ELR (cell line): Measurements from ENCODE around the gene BEGAIN.
"Not testable (repeated sequence)": the region's sequence is repeated elsewhere in the genome, so short reads cannot be mapped to it uniquely, and the experiment has no call there.

Experiments
- DNase-seq: peaks from one replicate; pipeline ENCODE4 v3.0.0-alpha.2; 2015; ENCODE audit warnings: low read depth

Gene BEGAIN

GRCh38 chr14:100506053-100506452 is 81.2 kb downstream of the BEGAIN start:
- not testable (repeated sequence) for DNase-seq

DNA sequence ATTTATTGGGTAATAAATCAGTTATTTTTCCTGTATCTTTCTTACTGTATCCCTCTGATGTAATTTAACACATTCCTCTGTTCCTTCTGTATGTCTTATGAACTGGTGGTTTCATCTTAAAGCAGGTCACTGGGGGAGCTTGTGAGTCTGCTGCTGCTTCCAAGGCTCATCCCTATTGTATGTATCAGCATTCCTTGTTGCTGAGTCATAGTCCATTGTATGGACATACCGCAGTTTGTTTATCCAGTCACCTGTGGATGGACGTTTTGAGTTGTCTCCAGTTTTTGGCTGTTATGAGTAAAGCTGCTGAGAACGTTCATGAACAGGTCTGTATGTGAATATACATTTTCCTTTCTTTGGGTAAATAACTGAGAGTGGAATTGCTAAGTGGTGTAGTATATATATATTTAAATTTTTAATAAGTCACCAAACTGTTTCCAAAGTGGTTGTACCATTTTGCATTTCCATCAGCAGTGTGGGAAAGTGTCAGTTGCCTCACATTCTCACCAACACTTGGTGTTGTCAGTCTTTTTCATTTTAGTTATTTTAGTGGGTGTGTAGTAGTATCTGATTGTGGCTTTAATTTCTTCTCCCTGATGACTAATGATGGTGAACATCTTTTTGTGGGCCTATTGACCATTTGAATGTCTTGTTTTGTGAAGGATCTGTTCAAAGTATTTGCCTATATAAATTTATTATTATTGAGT is 82.7 kb downstream of the BEGAIN start:
- DNase-seq: peak; percentile 89

DNA sequence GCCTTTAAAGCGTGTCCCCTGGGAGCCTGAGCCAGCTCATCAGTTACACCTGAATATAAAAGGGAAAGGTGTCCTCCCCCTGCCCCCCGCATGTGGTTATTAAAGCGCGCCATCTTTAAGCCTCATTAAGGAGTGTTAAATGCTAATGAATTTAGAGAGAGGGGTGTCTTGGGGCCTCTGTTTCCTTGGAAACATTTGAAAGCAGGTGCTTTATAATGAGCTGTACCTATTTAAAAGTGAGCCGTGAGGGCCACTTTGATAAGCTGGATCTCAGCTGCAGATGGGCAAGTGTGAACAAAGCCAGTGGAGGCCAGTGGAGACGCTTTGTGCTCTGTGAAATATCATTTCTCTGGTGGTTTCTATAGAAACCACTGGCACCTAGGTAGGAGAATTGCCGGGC is 84.0 kb downstream of the BEGAIN start:
- DNase-seq: no peak

GRCh38 chr14:100502622-100503220 is 84.5 kb downstream of the BEGAIN start:
- no peak for DNase-seq

DNA sequence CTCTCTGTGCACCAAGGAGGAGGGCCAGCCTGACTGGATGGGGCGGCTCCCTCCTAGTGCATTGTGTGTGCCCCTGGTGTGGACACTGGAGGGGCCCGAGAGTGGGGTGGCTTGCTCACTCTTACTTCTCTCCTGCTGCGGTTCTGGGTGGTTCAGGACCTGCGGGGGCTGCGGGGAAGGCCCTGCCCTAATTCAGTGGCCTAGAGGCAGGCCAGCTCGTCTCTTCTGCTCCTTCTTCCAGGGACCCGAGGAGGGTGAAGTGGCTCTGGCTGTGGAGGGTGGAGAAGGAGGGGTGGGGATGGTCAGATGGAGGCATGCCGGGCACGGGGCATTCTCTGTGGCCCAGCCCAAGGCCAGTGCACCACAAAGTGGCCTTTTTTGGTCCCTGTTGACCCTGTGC is 87.1 kb downstream of the BEGAIN start:
- no peak for DNase-seq

DNA sequence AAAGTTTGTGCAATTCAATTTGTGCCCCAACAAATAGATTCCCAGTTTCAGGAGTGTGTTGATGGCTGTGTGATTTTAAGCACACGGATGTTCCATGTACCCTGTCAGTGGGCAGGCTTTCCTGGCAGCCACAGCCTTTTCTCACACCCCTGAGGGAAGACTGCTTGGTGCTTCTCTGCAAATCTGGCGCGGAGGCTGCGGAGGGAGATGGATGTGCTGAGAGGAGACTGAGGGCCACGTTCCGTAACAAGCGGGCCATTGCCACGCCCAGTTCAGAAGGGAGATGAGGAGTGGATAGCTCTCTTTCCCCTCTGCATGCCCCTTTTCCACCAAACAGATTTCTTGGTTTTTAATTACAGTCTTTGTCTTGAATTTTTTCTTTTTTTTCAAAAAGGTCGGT is 89.1 kb downstream of the BEGAIN start:
- no peak for DNase-seq

DNA sequence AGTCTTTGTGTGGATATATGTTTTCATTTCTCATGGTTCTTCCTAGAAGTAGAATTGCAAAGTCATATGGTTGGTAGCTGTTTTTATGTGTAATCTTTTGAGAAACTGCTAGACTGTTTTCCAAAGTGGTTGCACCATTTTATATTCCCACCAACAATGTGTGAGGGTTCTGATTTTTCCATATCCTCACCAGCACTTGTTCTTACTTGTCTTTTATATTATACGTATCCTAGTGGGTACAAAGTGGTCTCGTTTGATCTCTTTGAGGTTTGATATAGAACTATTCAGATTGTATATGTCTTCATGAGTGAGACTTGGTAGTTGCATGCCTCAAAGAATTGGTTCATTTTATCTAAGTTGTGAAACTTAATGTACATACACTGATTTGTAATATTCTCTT is 91.3 kb downstream of the BEGAIN start:
- DNase-seq: no peak

DNA sequence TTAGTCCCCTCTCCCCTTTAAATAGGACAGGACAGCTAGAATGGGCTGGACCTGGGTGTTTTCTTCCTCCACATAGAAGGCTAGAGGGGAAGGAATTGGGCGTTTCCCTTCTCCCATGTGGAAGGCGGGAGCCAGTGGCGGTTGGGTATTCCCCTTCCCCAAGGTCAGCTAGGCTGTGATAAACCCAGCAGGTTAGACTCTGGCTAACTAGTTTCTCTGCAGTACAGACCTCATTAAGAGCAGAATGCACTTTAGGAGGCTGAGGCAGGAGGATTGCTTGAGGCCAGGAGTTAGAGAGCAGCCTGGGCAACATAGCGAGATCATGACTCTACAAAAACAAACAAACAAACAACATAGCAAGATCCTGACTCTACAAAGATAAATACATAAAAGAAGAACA is 92.6 kb downstream of the BEGAIN start:
- no peak for DNase-seq

DNA sequence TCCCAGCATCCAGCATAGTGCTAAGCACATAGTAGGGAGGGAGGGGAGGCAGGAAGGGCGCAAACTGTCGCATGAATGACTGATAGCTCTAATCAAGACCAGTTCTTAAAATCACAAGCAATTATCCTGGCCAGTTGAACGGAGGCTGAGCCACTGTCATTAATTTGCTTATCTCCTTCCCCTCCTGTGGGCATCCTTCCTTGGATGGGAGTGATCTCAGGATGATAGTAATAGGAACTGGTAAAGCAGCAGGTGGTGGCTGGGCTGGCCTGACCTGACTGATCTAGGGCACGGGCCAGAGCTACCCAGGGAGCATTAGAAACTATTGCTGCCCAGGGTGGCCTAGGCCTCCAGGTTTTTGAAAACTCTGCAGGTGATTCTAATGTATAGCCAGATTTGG is 97.0 kb downstream of the BEGAIN start:
- no peak for DNase-seq

GRCh38 chr14:100488057-100488456 is 99.2 kb downstream of the BEGAIN start:
- DNase-seq: no peak

- no peak for DNase-seq
Observed at GRCh38 chr14:100487304-100487703, 99.9 kb downstream of the BEGAIN start.
